GM19023 (cell line): ENCODE data around the gene SKIDA1.
A peak's percentile ranks its signal among the peaks of the same experiment; 100 is the strongest.

Source experiments
- ATAC-seq: cut with Tn5 transposase; IDR thresholded peaks from one replicate; pipeline ENCODE4 v1.9.1; 2021; ENCODE audit warnings: mild to moderate bottlenecking, moderate library complexity; ENCODE audit not compliant: unreplicated experiment

SKIDA1 gene

GRCh38 chr10:21517134-21518031 lies 8.1 kb downstream of the SKIDA1 start:
- peak; percentile 74 for ATAC-seq

DNA sequence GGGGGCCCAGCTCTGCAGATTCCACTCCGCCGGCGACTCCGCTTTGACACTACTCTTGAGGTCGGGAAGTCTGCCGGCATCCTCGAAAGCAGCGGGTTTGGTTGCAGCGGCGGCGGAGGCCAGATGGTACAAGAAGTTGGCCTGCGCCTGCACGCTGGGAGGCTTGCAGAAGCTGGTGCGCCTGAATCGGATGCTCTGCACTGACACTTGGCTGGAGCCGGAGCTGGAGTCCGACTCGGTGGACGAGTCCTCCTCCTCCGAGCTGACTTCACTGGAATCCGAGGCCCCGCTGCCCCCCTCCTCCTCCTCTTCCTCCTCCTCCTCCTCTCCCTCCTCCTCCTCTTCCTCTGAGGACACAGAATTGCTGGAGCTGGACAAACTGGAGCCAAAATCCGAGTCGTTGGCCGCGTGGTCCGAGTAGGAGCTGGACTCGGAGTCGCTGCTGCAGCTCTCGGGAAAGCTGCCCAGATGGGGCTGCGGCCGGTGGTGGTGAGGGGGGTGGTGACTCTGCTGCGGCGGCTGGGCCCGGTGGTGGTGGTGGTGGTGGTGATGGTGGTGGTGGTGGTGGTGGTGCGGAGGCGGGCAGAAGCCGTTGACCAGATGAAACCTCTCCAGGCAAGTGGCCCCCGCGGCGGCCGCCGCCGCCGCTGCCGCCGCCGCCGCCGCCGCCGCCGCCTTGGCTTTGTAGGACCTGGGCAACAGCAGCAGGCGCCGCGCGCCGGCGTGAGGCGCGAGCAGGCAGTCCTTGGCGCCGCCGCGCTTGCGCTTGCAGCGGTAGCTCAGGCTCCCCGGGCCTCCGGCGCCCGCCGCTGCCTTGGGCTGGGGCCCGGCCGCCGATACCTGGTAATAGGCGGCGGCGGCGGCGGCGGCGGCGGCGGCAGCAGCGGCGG lies 9.0 kb downstream of the SKIDA1 start:
- peak; percentile 58 for ATAC-seq

- no peak for ATAC-seq
Measured at GRCh38 chr10:21515361-21516241, 9.9 kb downstream of the SKIDA1 start.

DNA sequence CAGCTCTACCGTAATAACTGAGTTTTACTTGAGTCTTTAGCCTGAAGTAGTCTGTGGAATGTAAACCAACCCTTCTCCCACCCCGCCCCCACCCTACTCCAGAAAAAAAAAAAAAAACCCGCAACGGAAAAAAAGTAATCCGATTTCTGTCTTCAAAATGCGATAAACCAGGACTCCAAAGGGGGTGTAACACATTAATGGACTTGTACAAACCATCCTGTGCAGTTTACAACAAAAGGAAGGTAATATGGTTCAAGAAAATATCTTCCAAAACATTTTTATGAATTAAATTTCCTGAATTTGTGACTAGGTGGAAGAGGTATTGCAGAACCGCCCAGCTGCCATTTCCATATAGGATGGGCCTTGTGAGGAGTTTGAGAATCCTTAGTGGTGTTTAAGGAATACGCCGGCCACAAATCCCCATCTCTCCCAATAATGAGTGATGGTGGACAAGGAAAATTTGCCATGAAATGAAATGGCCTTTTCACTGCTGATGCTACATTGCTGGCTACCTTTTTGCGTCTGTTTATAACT lies 10.6 kb downstream of the SKIDA1 start:
- no peak for ATAC-seq

GRCh38 chr10:21514129-21514817 lies 11.2 kb downstream of the SKIDA1 start:
- no peak for ATAC-seq

GRCh38 chr10:21513405-21513788 lies 12.1 kb downstream of the SKIDA1 start:
- ATAC-seq, result no peak

DNA sequence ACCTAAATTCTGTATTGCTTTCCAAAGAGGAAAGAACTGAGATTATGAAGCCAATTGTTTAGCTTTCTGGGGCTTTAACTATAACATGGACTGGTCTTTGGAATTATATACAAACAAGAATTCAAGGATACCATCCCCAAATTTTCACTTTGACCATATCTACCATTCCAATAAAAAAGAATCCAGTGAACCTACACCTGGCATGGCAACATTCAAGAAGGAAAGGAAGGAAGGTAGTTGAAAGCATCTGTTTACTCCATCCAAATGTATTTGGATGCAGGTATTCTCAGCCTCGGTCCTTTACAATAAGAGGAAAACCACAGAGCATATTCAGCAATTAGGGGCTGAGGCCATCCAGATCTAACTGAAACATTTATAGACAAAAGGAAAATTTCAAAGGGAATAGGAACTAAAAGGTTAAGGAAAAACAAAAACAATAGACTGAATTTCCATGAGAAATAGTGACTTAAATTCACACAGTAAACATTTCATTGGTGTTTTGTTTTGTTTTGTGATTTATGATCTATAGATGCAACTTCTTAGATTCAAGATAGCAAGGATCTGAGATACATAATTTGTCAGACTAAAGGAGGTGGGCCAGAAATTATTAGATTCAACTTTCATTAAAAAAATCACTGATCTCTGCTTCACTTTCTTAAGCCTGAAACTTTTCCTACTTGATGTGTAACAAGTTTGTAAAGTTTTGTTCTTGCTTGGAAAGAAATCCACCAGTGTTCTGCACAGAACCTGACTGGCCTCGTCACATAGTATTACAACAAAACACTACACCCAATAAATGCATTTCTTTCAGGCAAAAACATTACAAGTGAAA lies 12.7 kb downstream of the SKIDA1 start:
- no peak for ATAC-seq

GRCh38 chr10:21511946-21512572 lies 13.4 kb downstream of the SKIDA1 start:
- no peak for ATAC-seq

DNA sequence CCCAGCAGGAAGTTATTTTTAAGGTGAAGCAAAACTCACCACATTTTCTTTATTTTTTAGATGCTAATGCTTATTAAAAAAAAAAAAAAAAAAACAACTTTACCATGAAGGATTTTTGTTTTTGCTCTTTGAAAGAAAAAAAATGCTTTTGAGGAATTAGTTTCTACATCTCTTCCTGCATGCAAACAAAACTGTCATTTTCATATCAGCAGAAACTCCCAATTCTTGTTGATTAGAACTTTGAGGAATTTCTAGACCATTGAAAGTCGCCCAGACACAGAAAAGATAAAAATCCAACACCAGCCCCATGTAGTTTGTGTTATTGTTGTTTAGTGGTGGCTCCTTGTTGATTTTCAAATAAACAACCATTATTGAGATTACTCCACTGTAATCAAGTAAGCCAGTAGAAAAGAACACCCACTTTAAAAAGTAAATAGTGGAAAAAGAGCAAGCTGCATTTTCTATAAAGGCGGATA lies 14.3 kb downstream of the SKIDA1 start:
- ATAC-seq, result no peak

DNA sequence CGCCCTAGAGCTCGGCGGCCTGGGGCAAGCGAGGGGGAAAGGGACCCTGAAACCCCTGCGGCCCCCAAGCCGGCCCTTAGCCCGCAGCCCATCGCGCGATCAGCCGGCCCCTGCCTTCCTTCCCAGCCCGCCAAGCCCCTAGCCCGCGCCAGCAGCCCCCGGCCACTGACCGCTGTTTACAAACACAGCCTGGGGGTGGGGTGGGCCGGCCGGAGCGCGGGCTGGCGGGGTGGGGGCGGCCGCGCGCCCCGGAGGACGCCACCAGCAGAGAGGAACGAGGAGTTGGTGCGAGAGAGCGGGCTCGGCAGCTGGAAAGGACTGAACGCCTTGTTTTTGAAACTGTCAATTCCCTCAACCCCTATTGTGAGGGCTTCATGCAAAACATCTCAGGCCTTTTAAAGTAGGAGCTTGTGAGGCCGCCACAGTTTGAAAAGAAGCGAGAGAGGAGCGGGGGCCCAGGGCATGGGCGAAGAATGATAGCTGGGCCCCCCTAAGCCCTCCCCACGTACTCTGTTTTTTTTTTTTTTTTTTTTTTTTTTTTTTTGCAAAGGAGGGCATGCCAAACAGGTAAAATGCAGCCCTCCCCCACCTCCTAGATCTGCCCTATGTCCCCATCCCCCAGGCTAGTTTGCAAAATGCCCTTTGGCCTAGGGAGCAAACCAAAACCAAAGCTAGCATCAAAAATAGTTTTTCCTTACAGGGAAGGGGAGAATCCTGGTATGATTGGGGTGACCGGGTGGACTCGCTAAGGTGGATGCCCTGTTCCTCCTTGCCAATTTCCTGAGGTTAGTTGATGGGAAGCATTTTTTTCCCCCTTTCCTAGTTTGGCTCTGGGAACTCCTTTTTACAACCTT lies 15.0 kb downstream of the SKIDA1 start:
- no peak for ATAC-seq

DNA sequence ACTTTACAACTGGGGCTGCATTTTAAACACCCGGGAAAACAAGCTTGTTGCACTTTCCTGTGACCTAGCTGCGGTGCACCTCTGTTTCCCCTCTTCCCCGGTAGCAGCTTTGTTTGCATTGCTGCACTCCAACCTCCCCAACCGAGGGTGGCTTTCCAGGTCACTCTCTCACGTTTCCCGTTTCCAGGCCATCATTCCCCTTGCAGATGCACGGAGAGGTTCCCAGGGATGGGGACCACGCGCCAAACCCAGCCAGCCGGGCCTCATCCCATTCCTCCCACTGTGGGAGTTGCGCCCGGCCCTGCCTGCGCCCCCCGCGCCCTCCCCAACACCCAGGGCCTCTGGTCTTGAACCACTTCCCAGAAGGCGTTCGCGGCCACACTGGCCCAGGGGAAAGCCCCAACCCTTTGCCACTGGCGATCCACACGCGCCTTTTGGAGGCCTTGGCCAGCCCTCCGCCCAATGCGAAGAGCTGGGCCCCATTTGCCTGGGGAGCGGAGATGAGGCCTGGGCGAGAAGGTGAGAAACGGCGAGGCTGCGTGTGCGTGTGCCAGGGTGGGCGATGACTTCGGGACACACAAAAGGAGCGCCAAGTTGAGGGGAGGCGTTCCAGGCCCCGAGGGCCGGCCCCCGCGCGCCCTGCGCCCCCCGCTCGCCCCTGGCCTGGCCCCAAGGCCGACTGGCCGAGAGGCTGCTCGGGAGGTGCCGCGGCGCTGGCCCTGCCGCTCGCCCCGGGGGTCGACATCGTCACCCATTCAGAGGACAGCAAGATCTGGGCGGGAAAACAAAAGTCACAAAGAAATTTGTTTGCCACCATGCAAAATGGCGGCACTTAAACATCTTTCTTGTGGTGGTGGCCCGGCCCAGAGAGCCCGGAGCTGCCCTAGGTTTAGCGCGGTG lies 15.9 kb downstream of the SKIDA1 start:
- ATAC-seq, result no peak

DNA sequence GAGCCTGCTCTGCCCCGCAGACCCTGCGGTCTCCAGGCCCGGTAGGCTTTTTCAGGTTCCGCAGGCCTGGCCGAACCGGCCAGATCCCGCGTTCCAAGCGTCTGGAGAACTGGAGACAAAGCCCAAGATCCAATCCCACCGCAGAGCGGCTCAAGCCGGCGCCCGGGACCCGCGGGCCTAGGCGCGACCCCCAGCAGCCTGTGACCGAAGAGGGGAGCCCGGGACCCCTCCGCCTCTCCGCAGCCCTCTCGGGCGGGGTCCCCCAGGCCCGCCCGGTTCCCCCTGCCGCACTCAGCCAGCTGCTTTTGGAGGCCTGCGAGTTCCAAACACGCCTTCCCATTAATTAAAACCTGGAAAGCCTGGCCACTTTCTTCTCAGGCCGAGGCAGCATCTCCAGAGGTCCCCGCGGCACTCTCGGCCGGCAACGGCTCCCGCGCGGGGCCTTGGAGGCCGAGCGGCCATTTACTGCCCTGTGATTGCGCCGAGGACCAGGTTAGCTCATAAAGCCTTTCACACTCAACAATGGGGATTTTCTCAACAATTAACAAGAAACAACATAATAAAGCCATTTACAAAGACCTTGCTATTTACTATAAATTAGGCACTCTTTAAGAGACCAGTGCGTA lies 16.7 kb downstream of the SKIDA1 start:
- ATAC-seq, result no peak

DNA sequence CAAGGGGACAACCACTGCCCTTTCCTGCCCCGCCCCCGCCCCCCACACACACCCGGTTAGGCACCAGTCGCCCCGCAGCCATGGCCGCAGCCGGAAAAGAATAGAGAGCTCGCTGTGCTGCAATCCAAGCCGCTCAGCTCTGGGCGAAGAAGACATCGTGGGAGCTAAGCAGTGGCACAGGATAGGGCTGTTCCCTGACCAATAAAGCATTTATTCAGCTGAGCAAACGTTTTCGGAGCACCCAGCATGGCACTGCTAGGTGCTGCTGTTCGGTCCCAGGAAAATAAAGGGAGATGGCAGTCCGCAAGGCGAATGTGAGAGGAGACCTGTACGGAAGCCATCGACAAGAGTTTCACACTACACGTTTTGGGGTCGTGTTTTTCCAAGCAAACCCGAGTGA lies 18.3 kb downstream of the SKIDA1 start:
- ATAC-seq, result no peak

DNA sequence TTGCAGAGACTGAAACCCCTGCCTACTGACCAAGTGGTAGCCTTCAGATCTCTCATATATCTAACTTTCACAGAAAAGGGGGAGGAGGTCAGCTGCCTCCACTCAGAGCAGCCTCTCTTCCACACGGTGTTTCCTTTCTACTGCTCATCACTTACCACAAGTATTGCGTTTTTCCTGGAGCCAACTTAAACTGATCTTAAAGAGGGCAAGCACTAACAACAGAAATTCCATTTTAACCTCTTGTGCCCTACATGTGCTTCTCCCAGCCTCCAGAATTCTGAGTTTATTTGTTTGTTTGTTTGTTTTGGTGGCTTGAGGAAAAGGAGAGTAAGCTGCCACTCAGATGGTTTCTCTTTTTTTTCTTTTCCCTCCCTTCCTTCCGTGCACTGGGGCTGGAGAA lies 19.1 kb downstream of the SKIDA1 start:
- ATAC-seq, result no peak

DNA sequence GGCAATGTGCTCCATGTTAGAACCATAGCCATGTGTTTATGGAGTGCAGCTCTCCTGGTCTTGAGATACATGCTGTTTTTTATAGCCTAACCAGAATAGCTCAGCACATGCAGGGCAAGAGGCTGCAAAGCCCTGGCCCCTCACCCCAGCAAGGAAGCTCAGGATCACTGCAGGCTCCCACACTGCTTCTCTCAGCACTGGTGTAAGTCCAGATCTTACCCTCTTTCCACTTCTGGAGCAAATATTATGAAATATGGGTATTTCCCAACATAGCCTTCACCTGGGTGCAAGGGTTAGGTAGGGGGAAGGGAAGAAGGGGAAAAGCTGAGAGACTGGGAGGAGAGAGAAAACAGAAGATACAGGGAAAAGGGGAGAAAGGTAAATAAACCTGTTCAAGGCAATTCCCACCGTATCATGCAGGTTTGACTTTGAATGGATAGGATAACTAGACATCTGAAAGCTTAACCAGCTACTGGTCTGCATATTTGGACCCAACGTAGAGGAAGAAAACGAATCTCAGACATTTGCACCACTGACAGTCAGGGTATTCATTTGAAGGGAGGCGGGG lies 19.7 kb downstream of the SKIDA1 start:
- ATAC-seq, result no peak

DNA sequence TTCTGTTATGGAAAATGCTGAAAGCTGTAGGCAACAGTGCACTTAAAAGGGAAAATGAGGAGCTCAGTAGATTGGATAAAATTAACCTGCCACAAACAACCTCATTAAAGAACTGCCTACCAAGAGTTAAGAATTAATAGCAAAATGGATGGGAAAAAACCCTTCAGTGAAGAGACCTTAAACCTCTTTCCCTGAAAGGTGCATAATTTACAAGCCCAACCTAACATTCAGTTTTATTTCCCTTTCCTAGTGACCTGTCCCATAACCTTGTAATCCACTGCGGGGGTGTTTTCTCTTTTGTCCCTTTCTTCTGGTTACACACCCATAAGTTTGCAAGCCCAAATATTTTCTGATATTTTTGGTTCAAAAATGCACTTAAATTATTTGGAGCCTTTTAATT lies 21.9 kb downstream of the SKIDA1 start:
- ATAC-seq, result no peak
